EL (cell line): ENCODE measurements around the gene TAGLN.

Experiments
- DNase-seq: peaks from one replicate; pipeline ENCODE4 v3.0.0-alpha.2; 2016

The TAGLN gene

DNA sequence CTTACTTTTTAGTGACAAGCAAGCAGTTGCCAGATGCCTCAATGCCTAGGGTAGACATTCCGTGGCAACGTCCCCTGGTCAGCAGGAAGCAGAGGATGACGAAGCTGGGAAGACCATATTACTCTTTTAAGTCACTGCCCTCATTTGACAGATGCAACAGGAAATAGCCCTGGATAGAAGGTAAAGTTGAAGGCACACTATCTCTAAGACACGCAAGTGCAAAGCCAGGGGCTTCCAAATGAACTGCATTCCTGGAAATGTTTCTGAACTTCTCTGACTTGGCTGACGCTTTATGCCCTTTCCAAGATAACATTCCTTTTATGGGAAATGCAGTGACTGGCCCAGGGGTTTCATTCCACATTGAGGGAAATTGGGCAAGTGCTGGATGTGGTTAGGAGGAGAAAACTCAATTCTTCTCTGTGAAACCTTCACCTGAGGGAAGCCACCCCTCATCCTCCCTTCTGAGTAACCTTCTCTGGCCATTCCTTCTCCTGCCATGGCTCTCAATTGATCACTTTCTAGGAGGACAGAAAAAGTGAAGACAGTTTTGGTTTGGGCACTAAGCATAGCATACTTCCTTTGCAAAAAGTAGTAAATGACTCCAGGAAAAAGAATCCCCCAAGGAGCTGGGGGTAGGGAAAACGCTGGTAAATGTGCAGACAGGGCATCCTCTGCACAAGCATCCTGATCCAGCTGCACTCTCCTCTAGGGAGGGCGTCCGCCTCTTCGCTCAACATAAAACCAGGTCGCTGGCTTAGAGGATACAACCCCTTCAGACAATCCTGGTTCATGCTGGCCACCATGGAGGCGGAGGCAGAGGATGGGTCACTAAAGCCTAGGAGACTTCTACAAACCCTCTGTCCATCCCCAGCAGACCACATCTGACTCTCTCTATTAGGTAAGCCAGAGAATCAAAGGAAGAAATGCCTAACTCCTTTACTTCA, 18.2 kb downstream of the TAGLN start:
- peak; percentile 71 for DNase-seq

DNA sequence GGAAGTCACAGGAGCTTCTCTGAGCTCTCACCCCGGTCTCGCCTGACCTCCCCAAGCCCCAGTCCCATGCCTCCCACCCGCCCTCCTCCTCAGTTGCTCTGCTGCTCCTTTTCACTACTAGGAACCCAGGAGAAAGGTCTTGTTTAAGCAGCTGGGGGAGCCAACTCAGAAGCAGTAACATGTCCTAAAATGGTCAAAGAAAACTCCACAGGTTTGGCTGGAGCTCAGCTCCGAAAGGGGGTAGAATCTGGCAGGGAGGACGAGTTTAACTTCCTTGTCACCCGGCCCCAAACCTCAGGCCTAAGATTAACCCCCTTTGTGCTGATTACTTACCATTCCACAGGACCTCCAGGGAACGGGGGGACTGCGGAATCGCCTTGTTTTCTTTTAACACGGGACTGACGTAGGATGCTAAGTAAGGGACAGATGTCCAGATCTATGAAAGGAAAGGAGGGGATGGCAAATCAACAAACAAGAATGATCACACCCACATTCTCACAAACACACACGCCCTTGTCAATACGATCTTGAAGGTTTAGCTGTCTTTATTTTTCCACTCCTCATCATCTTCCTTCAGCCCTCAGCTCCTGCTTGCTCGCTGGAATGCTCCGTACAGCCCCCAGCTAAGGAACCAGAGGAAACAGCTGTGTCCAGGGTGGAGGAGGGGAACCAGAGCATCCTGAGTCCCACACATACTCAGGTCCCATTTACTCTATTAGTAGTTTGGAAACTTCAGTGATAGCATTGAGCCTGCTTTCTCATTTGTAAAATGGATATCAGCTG, 19.2 kb downstream of the TAGLN start:
- DNase-seq: no peak

DNA sequence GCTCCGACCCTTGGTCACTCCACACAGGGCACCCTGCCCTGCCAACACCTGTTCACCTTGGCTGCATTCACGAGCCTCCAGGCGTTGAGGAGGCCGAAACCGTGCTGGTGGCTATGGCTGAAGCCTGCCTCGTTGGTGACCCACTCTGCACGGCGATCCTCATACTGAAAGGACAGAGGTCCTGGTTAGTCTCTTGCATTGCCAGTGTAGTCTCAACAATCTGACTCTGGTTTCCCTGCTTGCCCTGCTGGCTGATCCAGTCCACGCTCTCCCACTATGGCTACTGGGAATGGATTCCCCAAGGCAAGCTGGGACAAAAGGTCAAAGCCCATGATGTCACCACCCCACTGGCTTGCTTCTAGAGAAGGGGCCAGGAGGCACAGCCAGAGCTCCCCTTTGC, 19.8 kb downstream of the TAGLN start:
- DNase-seq: no peak

DNA sequence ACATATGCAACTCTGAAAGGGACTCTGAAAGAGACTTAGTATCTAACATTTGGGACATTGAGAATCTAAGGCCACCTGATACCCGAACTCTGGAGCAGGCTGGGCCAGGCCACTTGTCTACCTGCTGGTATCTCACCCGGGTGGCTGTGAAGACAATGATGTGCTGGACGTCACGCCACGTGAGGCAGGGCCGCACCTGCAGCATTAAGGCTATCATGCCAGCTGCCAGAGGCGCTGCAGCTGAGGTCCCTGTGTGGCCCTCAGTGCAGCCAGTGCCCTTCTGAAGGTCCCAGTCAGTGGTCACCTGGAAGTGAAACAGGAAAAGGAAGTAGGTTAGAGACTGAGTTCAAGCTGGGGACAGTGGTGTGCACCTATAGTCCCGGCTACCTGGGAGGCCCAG, 20.3 kb downstream of the TAGLN start:
- no peak for DNase-seq

DNA sequence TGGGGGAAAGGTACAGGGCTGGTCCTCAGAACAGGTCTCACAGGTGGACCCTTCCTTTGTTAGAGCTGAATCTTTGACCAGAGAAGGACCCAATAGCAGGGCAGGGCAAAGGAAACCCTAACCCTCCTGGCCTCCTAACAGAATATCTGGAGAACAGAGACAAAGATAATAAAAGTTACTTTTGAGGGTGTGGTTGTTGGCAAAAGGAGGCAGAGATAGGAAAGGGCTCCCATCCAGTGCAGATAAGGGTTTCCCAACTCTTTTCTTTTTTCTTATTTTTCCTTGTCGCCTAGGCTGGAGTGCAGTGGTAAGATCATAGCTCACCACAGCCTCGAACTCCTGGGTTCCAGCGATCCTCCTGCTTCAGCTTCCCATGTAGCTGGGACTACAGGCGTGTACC, 20.8 kb downstream of the TAGLN start:
- no peak for DNase-seq

DNA sequence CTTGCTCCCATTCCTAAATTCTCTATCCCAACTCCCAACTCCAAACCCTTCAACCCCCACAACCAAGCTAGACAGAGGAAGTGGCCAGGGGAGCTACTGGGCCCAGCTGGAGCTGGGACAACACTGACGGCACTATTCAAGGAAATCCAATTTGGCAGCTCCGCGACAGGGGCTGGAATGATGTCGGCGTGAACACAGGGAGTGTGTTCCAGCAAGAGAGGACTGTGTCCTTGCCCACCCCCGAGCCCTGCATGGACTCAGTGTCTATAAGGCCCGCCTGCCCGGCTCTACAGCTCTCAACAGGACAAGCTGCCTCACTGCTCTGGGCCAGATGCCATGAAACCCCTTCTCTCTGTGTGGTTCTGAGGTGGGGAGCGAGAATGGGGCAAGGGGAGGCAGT, 21.4 kb downstream of the TAGLN start:
- no peak for DNase-seq

DNA sequence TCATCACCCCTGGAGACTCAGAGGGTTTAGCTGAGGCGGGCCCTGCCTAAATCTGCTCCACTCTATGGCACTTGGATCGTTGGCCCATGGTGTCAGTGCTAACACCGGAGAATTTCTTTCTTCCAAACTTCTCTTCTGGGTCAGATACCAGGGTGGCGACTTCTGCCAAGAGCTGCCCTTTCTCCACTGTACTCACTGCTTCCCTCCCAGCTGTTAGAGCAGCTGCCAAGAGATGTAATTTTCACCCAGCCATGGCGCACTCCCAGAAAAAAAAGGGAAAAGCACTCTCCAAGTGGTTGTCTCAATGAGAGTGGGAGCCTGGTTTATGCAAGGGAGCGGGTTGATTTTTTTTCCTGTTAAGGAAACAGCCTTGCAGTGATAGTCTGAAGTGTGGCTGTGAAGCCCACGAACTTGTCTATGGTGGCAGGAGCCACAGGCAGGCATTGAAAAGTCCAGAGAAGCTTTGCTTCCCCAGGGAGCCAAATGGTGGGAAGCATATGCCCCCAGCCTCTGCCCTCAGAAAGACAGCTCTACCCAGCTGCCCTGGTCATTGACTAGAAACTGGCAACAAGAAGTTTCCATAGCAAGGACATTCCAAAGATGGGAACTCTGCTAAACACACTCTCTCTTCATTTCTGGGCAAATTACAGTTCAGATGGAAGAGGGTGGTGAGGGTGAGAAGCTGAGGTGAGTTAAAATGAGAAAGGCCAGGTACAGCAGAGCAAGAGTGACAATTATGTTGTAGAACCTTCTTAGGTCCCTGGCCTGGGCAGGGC, 22.0 kb downstream of the TAGLN start:
- no peak for DNase-seq

DNA sequence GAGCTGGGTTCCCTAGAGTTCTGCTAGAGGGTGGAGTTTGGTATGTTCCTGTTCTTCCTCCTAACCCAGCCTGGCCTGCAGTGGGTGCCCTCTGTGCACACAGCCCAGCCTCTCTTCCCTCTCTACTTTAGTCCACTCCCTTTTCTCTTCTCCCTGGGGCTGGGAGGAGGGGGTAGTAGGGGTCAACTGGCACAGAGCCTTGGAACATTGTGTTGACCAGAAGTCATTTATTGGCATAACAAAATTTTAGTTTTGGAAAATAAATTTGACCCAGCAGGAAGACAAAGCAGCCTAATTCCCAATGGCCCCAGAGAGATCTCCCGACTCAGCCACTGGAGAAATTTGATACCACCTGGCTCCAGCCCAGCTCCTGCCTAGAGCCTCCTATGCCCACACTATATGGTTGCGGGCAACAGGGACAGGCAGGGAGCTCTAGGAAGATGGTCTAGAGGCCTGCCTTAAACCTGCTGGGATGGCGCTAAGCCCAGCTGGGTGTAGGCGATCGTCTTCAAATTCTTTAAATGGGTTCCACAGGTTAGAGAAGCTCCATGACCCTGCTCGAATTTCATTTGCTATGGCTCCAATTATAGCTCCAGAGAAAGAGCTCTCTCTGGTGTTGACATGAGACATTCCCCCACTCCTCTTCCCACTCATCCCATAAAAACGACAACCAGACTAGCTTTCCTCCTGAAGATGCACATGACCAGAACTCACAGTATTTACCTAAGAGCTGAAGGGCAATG, 22.8 kb downstream of the TAGLN start:
- peak; percentile 45 for DNase-seq

DNA sequence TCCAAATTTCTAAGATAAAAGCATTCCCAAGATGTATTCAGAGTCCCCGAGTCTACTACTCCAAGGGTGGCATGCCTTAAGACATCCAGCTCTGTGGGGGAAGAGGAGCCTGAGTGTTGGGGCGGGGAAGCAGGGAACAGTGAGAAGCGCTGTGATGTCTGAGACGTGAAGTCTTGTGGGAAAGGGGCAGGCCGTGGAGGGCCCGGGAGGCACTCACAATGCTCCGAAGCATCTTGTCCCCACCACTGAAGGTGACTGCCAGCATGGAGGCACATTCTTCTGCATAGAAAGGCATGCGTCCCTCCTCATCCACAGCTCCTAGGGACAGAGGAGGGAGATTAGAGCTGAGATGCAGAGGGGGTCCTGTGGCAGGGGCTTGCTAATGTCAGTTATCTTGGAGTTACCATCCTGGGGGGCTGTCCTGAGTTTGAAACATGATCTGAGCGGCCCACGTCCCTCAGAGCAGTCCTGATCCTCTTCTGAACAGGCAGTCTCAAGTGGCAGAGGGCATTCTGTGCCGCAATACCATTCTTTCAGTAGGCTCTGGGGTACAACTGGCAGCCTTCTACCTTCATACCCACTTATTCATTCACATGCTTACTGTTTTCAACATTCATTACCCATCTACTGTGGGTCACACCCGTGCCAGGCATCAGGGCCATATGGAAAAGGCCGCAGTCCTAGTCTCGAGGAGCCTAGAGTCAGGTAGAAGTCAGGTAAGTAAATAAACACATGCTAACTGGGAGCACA, 24.0 kb downstream of the TAGLN start:
- DNase-seq: no peak

DNA sequence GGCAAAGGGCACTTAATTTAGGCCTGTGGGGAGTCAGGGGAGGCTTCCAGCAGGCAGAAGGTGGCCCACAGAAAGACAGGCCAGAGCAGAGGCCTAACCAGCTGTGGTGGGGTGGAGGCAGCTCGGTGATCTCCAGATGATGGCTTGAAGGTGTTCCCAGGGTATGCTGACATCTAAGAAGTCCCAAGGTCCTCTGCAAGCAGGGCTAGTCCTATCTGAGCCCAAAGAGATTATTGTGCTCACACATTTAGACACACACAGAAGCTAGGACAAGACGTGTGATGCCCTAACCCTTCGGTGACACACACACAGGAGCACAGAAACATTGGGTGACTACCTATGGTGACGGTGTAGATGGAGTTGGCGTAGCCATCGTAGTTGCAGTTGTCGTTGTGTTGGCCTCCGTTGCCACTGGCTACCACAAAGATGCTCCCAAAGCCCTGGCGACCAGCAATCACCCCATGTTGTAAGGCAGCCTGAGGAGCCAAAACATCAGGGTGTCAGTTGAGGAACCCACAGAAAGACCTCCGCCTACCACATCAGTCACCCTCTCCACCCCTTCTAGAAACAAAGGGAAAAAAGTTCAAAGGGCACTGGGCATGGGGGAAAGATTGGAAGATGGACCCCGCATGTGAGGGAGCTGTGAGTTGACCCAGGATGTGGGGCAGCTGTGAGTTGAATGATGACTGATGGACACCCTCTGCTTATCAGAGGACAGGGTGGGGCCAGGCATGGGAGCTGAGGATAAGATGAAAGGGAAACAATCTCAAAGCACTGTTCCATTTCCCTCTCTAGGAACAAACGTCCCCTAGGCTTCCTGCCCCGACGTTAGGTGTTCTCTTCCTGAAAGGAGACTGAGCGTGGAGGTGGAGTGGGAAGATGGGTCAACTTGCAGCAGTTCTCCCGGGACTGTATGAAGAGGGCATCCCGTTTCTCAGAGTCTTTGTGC, 24.8 kb downstream of the TAGLN start:
- DNase-seq: no peak

DNA sequence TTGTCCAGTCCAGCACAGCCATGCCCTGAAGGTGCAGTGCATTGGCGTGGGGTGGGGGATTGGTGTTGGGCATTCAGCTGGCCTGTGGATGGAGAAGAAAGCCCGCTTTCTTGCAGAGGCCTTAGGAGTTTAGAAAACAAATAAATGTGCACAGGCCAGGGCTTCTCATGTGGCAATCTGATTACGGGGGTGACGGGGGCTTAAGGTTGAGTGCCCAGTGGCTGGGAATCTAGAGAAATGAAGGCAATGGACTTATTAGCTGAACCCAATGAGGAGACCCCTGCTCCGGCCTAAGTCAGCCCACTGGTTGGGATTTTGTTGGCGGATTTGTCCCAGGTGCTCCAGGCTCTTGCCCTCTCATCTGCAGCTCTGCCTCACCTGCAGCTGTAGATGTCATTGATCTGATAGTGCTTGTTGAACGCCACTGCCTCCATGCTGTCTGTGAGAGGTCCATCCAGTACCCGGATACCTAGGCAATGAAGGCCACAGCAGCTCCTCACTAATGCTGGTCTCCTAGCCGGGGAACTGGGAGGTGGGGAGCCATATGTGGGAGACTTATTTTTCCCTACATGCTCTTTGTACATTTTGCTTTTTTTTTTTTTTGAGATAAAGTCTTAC, 26.5 kb downstream of the TAGLN start:
- no peak for DNase-seq

DNA sequence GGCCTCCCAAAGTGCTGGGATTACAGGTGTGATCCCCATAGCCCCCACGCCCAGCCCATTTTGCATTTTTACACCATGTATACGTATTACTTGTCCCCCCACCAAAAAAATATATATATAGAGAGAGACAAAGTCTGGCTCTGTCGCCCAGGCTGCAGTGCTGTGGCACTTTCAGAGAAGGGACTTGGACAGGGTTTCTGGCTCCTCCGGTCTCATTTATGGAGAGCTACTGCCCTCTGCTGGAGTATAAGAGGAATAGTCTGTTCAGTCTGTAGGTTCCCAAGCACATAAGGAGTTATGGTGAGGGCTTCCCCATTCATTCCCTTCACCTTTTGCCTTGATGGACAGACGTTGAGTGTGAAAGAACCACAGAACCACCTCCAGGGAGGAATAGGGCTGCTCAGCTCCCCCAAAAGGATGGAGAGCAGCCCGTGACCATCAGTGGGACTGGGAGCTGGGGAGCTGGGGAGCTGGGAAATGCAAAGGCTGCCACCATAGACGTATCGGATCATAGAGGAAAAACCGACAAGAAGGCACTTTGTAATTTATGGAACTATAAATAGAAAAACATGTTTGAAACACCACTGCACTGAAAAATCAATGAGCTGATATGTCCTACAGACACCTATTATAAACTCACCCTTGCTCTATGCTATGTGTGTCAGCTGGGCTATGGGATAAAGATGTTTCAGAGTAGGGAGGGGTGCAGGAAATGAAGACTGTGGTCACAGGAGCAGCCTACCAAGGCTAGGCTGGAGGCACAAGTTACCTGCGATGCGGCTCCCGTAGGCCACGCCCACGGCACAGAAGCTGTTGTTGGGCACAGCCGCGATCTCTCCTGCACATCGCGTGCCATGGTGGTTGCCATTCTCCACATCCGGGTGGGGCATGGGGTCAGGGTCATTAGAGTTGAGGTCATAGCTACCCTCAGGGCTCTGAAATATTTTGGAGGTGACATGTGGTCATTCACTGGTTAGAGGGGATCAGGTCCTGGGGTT, 27.5 kb downstream of the TAGLN start:
- DNase-seq: peak; percentile 78

DNA sequence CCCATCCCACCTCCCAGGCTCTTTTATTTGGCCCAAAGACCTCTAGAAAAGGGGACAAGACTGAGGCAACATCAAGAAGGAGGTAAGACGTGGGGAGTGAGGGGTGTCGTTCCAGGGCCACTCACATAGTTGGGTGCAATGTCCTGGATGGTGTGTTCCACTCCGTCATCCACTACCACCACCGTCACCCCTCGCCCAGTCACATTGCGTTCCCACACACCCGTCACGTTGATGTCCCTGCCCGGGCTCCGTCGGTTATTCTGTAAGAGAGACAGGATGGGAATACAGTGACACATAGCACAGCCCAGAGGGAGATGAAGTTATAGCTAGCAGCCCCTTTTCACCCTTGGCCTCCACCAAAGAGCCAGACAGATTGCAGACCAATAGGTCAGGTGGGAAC, 28.9 kb downstream of the TAGLN start:
- no peak for DNase-seq

DNA sequence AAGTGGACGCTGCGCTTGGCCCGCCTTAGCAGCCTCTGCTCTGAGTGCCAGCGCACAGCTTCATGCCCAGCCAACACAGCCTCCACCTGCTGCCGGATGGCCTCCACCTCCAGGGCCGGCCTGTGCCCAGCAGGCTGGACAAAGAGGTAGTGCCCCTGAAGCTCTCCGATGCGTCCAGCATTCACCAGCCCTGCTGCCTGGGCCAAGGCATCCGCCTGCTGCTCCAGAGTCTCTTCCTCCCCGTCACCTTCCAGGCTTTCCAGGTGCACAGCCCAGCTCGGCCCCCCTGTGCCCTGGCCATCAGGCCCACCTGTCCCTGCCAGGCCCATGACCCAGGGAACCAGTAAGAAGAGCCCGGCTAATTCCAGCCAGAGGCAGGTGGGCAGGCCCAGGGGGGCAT, 30.2 kb downstream of the TAGLN start:
- no peak for DNase-seq

DNA sequence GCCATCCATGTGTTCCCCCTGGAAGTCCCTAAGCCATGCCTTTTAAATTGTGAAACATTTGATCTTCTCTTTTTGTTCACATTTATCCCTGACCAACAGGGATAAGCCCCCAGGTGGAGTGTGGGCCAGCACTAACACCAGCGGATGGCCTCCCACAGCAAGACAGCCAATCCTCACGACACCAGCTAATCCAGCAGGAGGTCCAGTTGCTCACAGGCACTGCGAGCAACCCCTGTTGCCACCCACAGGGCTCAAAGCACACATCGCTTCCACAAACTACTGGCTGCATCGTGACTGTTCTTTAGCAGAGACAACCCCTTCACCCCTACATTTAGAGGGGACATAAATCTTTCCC, 30.7 kb downstream of the TAGLN start:
- DNase-seq: no peak

DNA sequence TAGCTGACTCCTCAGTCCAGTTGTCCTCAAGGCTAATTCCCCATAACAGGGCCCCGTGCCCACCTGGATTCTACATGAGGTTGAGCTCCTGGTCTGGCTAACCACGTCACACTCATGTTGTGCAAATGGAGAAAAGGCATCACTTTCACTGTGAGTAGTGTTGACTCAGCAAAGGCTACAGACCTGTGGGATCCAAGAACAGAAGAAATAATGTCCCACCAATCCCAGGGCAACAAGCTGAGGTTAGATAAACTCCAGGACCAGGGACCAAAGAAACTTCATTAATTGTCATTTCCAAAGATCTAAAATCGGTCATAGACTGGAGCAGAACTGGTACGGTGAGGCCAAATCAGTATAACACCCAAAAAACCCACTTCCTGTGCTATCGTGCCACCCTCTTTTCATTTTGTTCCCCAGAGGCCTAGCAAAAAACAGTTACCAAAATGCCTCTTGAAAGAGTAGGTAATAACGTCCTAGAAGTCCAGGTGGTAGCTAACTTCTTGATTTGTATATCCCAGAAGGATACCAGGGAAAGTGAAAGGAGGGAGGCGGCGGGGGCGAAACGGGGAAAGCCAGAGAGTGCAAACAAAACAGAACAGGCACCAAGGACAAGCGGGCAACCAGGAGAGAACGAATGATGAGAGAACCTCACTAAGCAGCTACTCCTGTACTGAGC, 31.3 kb downstream of the TAGLN start:
- DNase-seq: no peak

DNA sequence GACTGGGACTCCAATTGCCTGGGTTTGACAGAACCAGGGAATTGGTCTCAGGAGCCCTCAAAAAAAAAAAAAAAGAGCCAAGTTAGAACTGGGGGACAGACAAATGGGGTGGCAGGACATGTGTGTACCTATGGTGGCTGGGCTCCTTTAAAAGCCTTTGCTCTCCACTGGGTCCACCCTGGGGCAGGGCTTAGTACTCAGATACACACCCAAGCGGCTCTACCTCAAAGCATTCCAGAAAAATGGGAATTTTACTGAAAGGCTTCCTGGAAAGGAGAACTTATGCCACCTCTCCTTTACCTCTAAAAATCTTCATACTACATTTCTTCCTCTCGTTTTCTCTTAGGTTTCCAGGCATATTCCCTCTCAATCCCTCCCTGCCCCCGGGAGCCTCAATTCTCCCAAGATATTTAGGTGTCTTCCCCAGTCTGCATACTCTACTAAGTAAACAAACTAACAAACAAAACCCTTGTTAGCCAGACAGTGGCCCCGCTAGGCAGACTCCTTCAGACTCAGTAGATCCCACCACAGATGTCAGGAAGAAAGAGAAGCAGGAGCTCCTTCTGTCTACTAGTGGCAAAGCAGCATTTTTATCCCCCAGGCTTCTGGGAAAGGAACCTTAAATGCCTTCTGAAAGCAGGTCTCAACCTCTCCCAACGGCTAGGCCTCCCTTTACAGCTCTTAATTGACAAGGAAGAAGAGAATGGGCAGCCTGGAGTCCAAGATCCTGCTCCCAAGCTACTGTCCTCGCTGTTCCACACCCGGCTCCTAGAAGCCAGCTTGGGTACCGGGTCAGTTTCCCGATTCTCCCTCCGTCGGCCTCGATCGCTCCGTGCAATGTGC, 32.0 kb downstream of the TAGLN start:
- DNase-seq: no peak

DNA sequence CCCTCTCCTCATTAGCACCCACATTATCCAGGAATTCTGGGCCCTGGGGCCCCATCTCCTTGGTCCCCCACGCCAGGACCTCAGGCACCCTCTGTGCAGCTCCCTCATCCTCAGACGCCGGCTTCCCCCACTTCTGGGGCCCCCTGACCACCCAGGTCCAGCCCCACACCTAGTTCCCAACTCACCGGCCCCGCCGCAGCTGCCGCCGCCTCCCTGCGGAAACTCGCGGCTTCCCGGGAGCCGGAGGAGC, 32.6 kb downstream of the TAGLN start, which contains the start of gene PCSK7:
Gene PCSK7, minus strand, starts transcription at position 232 of the 250 bp plus-strand sequence. CDS start 2,229 bp downstream, outside the sequence.
- no peak for DNase-seq
